SIG-M5 treated with dmso at 0.1 percent for 504 hours (cell line): ENCODE results near the gene CGREF1.
"Not testable (repeated sequence)": the region's sequence is repeated elsewhere in the genome, so short reads cannot be mapped to it uniquely, and the experiment has no call there.

Experiments used
- DNase-seq: peaks from one replicate; lab custom pipeline; 2025; ENCODE audit not compliant: unreplicated experiment; lab: John Stamatoyannopoulos, UW

The CGREF1 gene

DNA sequence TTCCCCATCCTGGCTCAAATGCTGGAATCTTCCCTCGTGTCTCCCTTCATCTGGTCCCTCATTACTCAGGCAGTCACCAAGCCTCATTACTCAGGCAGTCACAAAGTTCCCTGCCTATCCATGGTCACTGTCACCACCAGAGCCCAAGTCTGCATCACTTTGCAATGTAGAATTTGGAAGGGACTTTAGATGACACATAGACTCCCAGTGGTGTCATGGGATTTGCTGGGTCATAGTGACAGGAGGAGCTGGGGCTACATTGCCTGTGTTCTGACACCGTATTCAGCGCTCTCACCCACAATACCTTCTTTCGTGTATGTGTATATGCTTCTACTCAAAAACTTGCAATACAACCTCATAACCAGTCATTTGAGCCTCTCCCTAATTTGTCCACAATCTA, 42.6 kb downstream of the CGREF1 start:
- no peak for DNase-seq

DNA sequence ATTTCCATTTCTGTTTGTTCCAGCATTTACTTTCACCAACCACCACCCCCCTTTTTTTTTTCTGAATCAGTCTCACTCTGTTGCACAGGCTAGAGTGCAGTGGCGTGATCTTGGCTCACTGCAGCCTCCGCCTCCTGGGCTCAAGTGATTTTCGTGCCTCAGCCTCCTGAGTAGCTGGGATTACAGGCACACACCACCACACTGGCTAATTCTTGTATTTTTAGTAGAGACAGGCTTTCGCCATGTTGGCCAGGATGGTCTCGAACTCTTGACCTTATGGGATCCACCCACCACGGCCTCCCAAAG, 43.4 kb downstream of the CGREF1 start:
- DNase-seq, result not testable (repeated sequence)

DNA sequence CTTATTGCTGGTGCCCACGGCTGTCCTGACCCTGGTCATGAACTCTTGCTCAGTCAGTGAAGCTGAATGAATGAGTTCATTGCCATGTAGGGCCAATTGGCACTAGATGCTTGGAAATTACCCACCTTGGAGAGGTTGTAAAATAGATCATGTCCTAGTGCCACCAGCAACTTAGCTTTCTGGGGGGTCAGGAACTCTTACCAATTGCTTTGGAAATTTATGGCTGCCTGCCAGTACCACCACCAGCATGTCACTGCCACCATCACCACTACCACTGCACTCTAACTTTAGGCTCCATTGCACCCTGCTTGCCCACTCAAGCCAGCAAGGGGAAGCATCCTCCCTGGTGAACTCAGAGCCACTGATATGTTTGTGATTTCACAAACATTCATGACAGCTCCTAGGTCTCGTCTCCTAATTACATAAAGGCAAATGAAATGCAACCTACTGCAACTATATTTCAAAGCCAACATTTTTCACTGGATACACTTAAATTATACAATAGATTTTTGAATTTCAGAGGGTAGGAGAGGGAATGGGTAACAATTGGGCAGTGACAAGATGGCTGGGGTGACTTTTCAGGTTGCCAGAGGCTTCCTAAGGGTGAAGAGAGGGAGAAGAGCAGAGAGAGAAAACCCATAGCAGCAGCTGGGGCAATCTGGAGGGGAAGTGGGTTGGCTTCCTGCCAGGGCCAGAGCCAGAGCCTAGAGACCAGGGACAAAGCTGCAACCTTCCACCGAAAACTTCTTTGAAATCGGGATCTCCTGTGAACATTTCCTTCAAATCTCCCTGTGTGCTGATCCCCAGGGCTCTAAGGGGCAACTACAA, 44.0 kb downstream of the CGREF1 start:
- DNase-seq, result peak; percentile 44

DNA sequence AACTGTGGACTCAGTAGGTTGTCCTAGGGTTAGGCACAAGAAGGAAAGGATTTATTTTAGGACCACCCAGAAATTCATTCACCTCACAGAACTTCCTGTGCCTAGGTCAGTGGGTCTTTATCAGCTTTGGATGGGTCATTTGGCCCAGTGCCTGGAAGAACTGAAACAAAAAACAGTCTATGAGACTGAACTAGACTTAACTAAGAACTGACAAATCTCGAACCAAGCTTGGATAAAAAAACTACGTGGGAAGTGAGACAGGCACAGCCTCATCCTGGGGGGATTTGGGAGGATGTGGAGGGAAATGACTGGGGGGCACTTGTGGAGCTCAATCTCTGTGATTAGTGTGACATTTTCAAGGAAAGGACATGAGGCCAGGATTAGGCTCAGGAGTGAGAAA, 45.1 kb downstream of the CGREF1 start:
- DNase-seq, result no peak

DNA sequence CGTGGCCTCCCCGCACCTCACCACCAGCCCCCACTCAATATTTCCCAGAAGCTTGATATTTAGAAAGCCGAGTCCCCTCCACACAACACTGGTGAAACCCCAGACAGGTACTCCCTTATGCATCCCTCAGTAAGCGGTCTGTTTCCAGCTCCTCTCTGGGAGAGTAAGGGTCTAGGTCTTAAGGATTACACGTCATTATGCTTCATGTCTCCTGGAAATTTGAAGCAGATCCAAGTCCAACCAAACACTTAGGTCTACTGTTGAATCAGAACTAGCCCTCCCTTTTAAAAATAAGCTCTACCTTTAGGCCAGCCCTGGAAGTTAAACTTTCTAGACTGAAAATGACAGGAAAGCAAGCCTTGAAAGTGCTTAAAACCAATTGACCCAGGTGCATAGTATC, 46.0 kb downstream of the CGREF1 start:
- DNase-seq, result no peak

DNA sequence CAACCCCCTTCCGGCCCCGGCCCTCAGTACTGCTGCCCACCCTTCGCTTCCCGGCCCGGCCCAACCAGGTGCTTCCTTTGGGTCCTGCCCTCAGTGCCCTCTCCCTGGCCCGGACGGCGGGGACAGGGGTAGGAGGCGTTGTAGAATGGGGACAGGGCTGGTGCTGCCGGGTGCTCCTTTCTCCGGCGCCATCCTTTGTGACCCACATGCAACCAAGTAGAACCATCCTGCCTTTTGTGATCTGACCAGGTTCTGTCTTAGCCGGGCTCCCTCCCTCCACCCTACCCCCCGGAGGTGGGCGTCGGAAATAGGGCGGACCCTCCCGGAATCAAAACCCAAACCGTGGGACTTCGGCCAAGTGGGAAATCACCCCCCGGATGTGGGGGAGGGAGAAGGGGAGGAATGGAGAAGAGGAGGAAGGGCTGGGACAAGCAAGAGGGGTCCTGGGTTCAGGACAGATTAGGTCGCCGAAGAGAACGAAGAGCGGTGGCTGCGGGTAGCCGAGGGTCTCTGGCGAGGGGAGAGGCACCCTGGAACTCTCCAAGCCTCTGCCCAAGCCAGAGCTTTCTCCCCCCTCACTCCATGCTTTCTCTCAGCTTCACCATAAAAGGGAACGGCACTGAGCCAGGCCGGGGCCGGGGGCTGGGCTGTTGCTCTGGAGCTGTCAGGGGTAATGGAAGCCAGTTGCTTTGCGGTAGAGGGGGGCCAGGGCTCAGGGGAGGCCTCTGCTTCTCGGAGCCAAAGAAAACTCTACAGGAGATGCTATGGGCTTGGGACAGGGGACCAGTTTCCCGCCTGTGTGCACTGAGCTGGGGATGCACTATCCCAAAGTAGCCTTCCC, 46.7 kb downstream of the CGREF1 start:
- DNase-seq, result no peak

DNA sequence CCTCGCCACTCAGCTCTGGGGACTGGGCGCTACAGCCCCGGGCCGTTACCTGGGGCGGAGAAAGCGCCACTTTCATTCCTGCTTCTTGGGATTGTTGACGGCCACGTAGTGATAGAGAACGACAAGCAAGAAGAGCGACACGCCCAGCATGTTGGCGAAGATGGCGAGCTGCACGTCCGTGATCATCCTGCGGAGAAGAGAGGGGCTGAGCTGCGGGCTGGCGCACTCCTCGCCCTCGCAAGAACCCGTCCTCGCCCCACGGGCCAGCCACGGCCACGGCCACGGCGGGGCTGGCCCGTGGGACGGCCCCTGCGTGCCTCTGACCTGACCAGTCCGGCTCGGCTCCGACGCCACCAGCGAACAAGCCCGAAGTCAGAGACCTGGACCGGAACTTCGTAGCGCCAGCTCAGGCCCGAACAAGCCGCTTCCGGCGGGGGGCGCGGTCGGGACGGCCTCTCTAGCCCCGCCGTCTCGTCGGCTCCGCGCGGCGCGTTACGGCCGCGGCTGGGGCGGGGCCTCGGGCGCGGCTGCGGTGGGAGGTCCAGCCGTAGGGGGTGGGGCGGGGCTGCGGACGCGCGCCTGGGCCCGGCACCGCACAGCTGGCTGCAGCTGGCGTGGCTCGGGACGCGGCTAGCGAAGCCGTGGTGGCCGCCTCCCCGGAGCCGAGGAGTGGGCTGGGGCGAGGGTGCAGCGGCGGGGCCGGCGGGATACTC, 47.5 kb downstream of the CGREF1 start, which contains the start of gene OST4:
TSS of gene OST4 (minus strand) at position 378 of the 713 bp plus-strand sequence.
- DNase-seq, result peak; percentile 87

DNA sequence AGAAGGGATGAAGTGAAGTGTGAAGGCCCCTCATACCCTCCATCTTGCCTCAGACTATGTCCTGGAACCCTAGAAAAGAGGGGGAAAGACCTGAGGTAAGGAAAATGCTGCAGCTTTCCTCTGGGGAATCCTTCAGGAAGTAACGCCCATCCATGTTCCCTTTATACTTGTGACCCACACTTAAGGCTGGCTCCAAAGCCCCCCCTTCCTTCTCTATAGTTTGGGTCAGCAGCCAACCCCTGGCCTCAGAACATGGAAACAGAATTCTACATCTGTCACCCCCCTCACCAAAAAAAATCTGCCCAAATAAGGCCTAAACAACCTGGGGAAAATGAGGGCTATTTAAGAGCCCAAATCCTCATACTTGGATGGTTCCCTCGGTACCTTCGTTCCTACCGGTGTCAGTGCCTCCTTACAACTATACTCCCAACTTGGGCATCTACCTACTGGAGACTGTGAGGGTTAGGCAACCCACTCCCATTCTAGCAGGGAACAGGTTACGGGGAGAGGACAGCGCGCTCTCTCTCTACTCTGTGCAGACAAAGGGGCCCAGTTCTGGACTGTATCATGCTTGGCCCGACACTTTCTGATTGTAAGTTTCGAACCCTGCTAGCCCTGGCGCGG, 48.2 kb downstream of the CGREF1 start:
- no peak for DNase-seq

DNA sequence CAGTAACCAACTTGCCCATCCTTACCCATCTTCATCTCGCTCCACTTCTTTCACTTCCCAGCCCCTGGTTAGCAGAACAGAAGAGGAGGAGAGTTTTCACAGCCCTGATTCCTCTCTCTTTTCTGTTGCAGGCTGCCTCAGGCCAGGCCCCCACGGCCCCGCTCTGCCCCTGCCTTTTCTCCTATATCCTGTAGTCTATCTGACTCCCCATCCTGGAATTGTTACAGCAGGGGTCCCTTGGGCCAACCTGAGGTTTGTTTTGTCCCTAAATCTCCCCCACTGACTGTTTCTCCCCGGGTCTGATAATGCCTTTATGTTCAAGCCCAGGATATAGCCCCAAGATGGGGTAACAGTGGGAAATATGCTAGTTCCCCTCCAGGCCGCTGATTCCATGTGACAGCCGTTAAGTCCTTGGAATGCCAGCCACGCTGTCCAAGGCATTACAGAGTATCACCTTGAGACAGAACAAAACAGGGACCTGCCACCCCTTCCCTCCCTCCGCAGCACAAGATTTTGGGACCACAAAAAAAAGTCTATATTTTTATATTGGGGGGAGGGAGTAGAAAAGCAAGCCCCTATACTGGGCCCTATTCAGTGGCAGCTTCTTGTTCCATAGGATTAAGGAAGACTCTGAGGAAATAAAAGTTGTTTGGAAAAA, 48.8 kb downstream of the CGREF1 start:
- no peak for DNase-seq

DNA sequence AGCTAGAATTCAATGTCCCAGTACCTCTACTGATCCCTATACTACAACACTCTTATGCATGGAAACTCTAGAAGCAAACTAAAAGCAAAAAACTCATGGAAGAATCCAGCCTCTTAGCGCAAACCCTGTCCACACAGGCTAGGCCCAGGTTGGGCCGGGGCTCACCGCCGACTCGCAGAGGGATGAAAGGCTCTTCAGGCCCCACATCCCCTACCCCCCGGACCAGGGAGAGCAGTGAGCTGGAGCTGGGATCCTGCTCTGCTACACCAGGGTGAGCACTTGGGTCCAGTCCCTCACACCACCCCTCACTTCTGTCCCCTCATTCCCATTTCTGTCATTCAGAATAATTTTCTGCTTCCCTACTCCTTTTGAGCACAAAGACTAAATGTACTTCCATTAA, 49.5 kb downstream of the CGREF1 start:
- DNase-seq, result no peak

DNA sequence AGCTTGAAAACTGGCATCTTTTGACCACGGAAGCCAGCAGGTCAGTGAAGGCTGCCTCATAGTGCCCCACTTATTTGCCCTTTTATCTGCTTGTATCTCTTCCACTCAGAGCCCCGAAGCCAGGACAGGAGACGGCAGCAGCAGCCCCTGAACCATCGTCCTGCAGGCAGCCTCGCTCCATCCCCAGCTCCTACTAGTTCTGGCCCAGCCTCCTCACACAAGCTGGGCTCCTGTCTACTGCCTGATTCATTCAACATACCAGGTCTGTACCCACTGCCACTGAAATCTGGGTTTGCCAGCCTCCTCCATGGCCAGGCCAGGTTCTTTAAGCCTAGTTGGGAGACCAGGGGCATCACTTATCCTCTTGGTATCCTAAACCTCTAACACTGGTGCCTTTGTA, 51.5 kb downstream of the CGREF1 start:
- DNase-seq, result no peak

DNA sequence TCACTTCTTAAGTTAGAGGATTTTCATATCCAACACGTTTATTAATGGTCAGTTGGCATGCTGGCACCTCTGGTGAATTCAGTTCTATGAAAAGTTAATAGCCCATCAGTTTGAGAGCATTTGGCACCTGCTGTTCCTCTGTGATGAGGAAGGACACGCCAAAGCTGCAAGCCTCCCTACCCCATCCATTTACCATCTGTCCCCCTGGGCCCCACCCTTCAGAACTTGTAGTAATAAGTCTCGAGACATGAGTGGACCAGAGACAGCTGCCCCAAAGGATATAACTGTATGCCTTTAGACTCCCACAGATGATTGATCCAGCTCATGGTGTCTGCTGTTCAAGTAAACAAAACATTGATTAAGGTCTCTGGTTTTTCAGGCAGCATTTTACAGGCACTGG, 53.8 kb downstream of the CGREF1 start:
- no peak for DNase-seq

DNA sequence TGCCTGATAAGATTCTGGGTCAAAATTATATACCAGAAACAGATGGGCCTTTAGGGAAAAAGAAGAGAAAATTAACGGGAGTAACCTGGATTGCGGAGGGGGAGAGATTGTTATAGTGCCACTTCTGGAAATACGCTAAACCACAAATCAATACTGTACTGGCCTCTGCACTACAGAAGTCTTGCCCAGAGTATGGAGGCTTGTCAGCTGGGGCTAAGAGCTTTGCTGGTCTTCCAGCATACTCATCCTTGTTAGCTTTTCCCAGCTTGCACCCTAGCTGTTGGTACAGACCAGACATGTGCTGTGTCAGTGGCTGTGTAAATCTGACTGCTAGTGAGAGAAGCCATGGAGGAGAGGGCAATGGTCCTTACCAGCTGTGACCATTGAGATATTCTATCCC, 58.6 kb downstream of the CGREF1 start:
- DNase-seq, result no peak

DNA sequence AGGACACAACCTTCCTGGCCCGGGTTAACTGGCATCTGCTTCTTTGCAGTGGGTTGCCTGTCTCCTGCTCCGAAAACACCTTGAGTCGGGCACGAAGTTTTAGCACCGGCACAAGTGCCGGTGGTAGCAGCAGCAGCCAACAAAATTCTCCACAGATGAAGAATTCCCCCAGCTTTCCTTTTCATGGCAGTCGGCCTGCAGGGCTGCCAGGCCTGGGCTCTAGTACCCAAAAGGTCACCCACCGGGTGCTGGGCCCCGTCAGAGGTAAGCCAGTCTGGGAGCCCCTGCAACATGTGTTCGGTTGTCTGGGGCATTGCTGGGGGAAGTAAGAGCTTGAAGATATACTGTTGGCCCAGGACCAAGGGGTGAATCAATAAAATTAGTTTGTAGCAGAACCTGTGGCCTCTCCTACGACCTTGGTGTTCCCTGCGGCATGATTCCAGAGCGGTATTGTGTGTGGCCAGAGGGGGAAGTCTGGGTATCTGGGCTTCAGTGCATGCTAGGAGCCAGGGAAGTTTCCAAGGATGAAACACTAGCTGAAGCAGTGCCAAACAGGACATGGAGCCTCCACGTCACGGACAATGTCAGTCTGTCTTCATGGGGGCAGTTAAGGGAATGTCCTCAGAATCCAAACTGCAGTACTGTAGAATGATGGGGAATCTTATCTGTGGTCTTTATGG, 59.6 kb downstream of the CGREF1 start:
- no peak for DNase-seq

DNA sequence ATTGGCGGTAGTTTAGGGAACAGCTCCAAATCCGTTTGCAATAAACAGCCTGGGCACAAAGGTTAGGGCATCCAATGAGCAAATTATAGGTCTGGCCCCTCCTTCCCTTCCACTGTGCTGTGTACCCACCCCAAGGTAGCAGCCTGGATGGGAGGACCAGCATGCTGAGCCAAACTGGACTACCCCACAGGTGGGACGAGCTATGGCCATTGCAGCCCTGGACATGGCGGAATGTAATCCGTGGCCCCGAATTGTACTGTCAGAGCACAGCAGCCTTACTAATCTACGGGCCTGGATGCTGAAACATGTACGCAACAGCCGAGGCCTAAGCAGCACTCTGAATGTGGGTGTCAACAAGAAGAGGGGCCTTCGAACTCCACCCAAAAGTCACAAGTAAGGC, 60.7 kb downstream of the CGREF1 start:
- DNase-seq, result no peak

DNA sequence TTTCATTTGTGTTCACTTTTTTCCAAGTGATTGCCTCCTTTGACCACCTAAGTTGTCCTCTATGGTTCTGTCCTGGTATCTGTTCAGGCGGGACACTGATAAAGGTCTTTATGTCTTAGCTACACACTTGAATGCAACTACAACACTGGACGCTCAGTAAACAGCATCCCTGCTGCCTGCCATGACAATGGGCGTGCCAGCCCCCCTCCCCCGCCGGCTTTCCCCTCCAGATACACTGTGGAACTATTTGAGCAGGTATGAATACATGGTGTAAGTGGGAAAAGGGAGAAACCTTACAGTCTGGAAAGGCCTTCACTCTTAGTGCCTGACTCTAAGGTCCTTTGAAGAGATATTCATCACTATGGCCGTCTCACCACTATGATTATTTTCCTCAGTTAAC, 61.7 kb downstream of the CGREF1 start:
- DNase-seq, result no peak

DNA sequence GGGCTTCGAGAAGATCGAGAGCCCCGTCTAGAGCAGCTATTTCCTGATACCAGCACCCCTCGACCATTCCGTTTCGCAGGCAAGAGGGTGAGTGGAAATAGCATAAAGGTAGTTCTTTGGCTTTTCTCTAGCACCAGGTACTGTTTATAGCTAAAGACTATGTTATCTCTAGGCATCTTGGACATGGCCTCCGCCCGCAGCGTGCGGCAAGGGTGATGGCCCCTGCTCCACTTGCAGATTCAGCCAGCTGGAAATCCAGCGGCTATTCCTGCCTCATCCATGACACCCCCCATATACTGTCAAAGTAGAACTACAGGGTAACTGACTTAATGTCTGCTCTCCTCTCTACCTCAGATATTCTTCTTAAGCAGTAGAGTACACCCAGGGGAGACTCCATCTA, 64.2 kb downstream of the CGREF1 start:
- no peak for DNase-seq

DNA sequence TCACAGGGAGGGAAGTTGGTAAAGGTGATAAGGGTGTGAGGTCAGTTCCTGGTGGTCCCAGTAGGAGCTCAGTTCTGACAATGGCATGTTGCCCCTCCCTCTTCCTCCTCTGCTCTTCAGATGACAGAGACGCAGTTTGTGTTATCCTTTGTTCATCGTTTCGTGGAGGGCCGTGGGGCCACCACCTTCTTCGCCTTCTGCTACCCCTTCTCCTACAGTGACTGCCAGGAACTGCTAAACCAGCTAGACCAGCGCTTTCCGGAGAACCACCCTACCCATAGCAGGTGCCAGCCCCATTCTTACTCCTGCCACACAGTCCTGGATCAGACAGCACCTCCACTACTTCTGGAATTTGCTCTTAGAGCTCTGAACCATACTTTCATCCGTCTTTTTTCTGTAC, 65.2 kb downstream of the CGREF1 start:
- no peak for DNase-seq

DNA sequence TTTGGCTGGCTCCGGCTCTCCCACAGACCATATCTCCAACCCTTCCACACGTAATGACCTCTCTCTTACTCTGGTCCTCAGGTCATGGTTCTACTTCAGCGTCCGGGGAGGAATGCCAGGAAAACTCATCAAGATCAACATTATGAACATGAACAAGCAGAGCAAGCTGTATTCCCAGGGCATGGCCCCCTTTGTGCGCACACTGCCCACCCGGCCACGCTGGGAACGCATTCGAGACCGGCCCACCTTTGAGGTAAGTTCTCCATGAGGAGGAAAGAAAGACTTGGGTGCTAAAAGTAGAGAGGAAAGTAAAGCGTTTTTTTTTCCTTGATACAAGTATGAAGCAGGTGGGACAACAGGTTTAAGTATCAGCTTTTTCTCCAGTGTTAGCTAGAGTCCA, 65.6 kb downstream of the CGREF1 start:
- DNase-seq, result no peak

DNA sequence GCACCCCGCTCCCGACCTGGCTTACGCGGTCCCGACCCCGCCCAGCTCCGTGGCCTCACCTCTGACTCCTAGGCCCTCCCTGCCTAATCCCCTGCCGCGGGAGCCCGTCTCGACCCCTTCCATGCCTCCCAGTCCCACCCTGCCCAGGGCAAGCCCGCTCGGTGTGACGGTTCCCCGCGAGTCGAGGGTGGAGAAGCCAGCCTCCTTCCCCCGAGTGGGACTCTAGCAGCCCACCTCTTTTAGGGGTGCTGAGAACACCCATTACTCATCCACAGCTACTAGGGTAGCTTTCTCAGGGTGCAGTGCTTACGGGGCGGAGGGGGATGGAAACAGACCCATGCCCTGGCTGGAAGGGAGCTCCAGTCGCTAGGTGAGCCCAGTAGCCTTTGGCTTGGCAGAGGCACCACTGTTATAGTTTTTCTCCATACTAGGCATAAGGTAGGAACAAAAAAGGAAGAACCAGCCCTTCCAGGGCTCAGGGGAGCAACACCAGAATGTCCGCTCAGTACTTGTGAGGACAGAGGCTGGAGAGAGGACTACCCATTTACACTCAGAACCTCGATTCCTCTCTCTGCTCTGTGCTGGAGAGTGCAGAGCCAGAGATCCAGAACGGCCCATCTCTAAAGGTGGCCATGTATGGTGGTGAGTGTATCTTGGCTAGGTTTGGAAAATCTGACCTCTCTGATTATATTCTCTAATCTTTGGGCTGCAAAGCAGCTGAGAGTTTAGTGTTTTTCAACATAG, 66.9 kb downstream of the CGREF1 start:
- DNase-seq, result peak; percentile 33
